ENCODE measurements around the gene MGAT4B.

MGAT4B gene

GRCh38 chr5:179805529-179806249 is 977 bp downstream of the MGAT4B start:
- no peak for DNase-seq

- no peak for DNase-seq
Measured at GRCh38 chr5:179805070-179805528, 1.6 kb downstream of the MGAT4B start.

- DNase-seq: no peak
Measured at GRCh38 chr5:179804555-179804947, 2.1 kb downstream of the MGAT4B start.

- no peak for DNase-seq
Measured at GRCh38 chr5:179803651-179804554, 2.8 kb downstream of the MGAT4B start.

GRCh38 chr5:179802950-179803562 is 3.6 kb downstream of the MGAT4B start:
- no peak for DNase-seq

- no peak for DNase-seq
Measured at GRCh38 chr5:179802207-179802883, 4.3 kb downstream of the MGAT4B start.

- DNase-seq: peak; percentile 78
Measured at GRCh38 chr5:179801304-179802206, 5.1 kb downstream of the MGAT4B start.

- no peak for DNase-seq
Measured at GRCh38 chr5:179800696-179801201, 5.9 kb downstream of the MGAT4B start.

- no peak for DNase-seq
Measured at GRCh38 chr5:179800071-179800695, 6.5 kb downstream of the MGAT4B start.

GRCh38 chr5:179799644-179799973 is 7.1 kb downstream of the MGAT4B start:
- no peak for DNase-seq

GRCh38 chr5:179798771-179799643 is 7.7 kb downstream of the MGAT4B start:
- no peak for DNase-seq

GRCh38 chr5:179798144-179798770 is 8.4 kb downstream of the MGAT4B start:
- no peak for DNase-seq

- DNase-seq: no peak
Measured at GRCh38 chr5:179797741-179798140, 8.9 kb downstream of the MGAT4B start.

- no peak for DNase-seq
Measured at GRCh38 chr5:179796877-179797608, 9.6 kb downstream of the MGAT4B start.

- peak; percentile 61 for DNase-seq
Measured at GRCh38 chr5:179795863-179796833, 10.5 kb downstream of the MGAT4B start.

GRCh38 chr5:179795049-179795862 is 11.4 kb downstream of the MGAT4B start:
- DNase-seq: no peak

- DNase-seq: no peak
Measured at GRCh38 chr5:179794575-179794974, 12.1 kb downstream of the MGAT4B start.

All from T-helper 9 cell (primary cell).